ENCODE data around the gene TMEM218. TPM values are rescaled to one million over a fixed set of nuclear protein-coding genes. Genes with fewer than 3 reads are reported as not detected.
"Not testable (repeated sequence)": the region's sequence is repeated elsewhere in the genome, so short reads cannot be mapped to it uniquely, and the experiment has no call there.

Gene TMEM218
- total RNA-seq, 6 experiments from 2014 or later = 14.9 to 24.3 (median 20.7) TPM

GRCh38 chr11:125061281-125061680 lies 50.1 kb downstream of the TMEM218 start:
- Mint-ChIP-seq H3K9me3 (no peaks in the 10 kb centered on the region), H3K4me3 (no peak overlapping the region), H3K27ac (no peak overlapping the region), H3K27me3 (ENCODE audit: insufficient read depth) (peaks cover 3% of the 10 kb centered on the region; the same call in 1 of the 2 replicates), H3K4me1 (ENCODE audit: low read depth) (peaks cover 17% of the 10 kb centered on the region), H3K36me3 (ENCODE audit: low read depth) (no peaks in the 10 kb centered on the region)
- no peak for TF ChIP-seq CTCF (IDR thresholded peaks at IDR 0.05)
- DNase-seq = no peak

- DNase-seq = no peak
- Mint-ChIP-seq H3K27ac (no peak overlapping the region), H3K36me3 (ENCODE audit: low read depth) (no peaks in the 10 kb centered on the region), H3K4me1 (ENCODE audit: low read depth) (peaks cover 5% of the 10 kb centered on the region), H3K9me3 (no peaks in the 10 kb centered on the region), H3K27me3 (ENCODE audit: insufficient read depth) (peaks cover 2% of the 10 kb centered on the region; the same call in 1 of the 2 replicates), H3K4me3 (no peak overlapping the region)
- TF ChIP-seq CTCF (IDR thresholded peaks at IDR 0.05) = no peak
These were observed 53.8 kb downstream of the TMEM218 start for GRCh38 chr11:125057693-125058016.

GRCh38 chr11:125056931-125057692 lies 54.3 kb downstream of the TMEM218 start:
- H3K4me1 Mint-ChIP-seq (ENCODE audit: low read depth) = no peaks in the 10 kb centered on the region; the same call in 1 of the 2 replicates
- no peaks in the 10 kb centered on the region for H3K9me3 Mint-ChIP-seq
- DNase-seq = no peak
- H3K4me3 Mint-ChIP-seq = no peak overlapping the region
- TF ChIP-seq CTCF (IDR thresholded peaks at IDR 0.05) = no peak
- H3K27me3 Mint-ChIP-seq (ENCODE audit: insufficient read depth) = peaks cover 2% of the 10 kb centered on the region; the same call in 1 of the 2 replicates
- no peaks in the 10 kb centered on the region for H3K36me3 Mint-ChIP-seq (ENCODE audit: low read depth)
- no peak overlapping the region for H3K27ac Mint-ChIP-seq

GRCh38 chr11:125056111-125056510 lies 55.3 kb downstream of the TMEM218 start:
- H3K4me1 Mint-ChIP-seq (ENCODE audit: low read depth); H3K36me3 Mint-ChIP-seq (ENCODE audit: low read depth); H3K9me3 Mint-ChIP-seq; H3K27me3 Mint-ChIP-seq (ENCODE audit: insufficient read depth); H3K27ac Mint-ChIP-seq; H3K4me3 Mint-ChIP-seq; DNase-seq: not testable (repeated sequence)

- Mint-ChIP-seq H3K27ac (no peak overlapping the region), H3K27me3 (ENCODE audit: insufficient read depth) (peaks cover 2% of the 10 kb centered on the region; the same call in 1 of the 2 replicates), H3K36me3 (ENCODE audit: low read depth) (no peaks in the 10 kb centered on the region), H3K9me3 (no peaks in the 10 kb centered on the region), H3K4me1 (ENCODE audit: low read depth) (no peaks in the 10 kb centered on the region), H3K4me3 (no peak overlapping the region)
- no peak for TF ChIP-seq CTCF (IDR thresholded peaks at IDR 0.05)
- no peak for DNase-seq
These were observed 56.2 kb downstream of the TMEM218 start for GRCh38 chr11:125055107-125055715.

- H3K9me3 Mint-ChIP-seq = no peaks in the 10 kb centered on the region
- peaks cover 2% of the 10 kb centered on the region; the same call in 1 of the 2 replicates for H3K27me3 Mint-ChIP-seq (ENCODE audit: insufficient read depth)
- H3K36me3 Mint-ChIP-seq (ENCODE audit: low read depth) = no peaks in the 10 kb centered on the region
- no peak for DNase-seq
- no peaks in the 10 kb centered on the region for H3K4me1 Mint-ChIP-seq (ENCODE audit: low read depth)
- H3K27ac Mint-ChIP-seq = no peak overlapping the region
- TF ChIP-seq CTCF (IDR thresholded peaks at IDR 0.05) = no peak
- no peak overlapping the region for H3K4me3 Mint-ChIP-seq
These were observed 58.3 kb downstream of the TMEM218 start for GRCh38 chr11:125053167-125053566.

All from HFFc6 (cell line).